ENCODE data around the gene TNNI3K.

GRCh38 chr1:74434321-74434720, 199.1 kb downstream of the TNNI3K start:
- TF ChIP-seq EP300 (IDR thresholded peaks at IDR 0.05), result no peak
- no peak for TF ChIP-seq CTCF (IDR thresholded peaks at IDR 0.05)
- TF ChIP-seq POLR2A (IDR thresholded peaks at IDR 0.05), result no peak
- TF ChIP-seq POLR2AphosphoS5 (IDR thresholded peaks at IDR 0.05), result no peak
